Choroid plexus epithelial cell (primary cell): ENCODE results near the gene CLTA.

Experiments used
- DNase-seq: peaks from one replicate; pipeline ENCODE4 v3.0.0-alpha.2; 2010; ENCODE audit warnings: low read depth
- H3K4me3 ChIP-seq: 2 replicates; pipeline ENCODE4 v1.5.1; 2011; ENCODE audit warnings: low read depth, mild to moderate bottlenecking, control low read depth, low read length, moderate library complexity
- CTCF ChIP-seq: conservative IDR thresholded peaks from 2 replicates; pipeline ENCODE4 v1.5.1; 2011; ENCODE audit warnings: low read depth, mild to moderate bottlenecking, control low read depth, inconsistent platforms, low read length, moderate library complexity

CLTA gene

GRCh38 chr9:36258996-36259533 is 68.3 kb downstream of the CLTA start:
- no peak for DNase-seq
- no peak for TF ChIP-seq CTCF
- H3K4me3 ChIP-seq = peak overlapping the region; percentile 90
